ENCODE data around the gene TMEM185A.
"Not testable (repeated sequence)": the region's sequence is repeated elsewhere in the genome, so short reads cannot be mapped to it uniquely, and the experiment has no call there.

The TMEM185A gene

GRCh38 chrX:149619662-149620061 lies 11.9 kb downstream of the TMEM185A start:
- not testable (repeated sequence) for DNase-seq

GRCh38 chrX:149618871-149619270 lies 12.7 kb downstream of the TMEM185A start:
- DNase-seq = no peak

GRCh38 chrX:149611623-149612175 lies 19.9 kb downstream of the TMEM185A start:
- no peak for DNase-seq

- no peak for DNase-seq
These were observed 21.1 kb downstream of the TMEM185A start for GRCh38 chrX:149610511-149610910.

- DNase-seq = no peak
These were observed 23.9 kb downstream of the TMEM185A start for GRCh38 chrX:149607699-149608098.

GRCh38 chrX:149605248-149605885 lies 26.2 kb downstream of the TMEM185A start:
- not testable (repeated sequence) for DNase-seq

- not testable (repeated sequence) for DNase-seq
These were observed 33.0 kb downstream of the TMEM185A start for GRCh38 chrX:149598603-149599002.

GRCh38 chrX:149595943-149596342 lies 35.6 kb downstream of the TMEM185A start:
- DNase-seq = not testable (repeated sequence)

- not testable (repeated sequence) for DNase-seq
These were observed 36.4 kb downstream of the TMEM185A start, which contains the start of gene HSFX2 for GRCh38 chrX:149595214-149595613. Gene HSFX2, minus strand, starts transcription at chrX:149595314. Its CDS starts 614 bp downstream, at chrX:149594700.

GRCh38 chrX:149590993-149591392 lies 40.6 kb downstream of the TMEM185A start:
- DNase-seq = not testable (repeated sequence)

- not testable (repeated sequence) for DNase-seq
These were observed 44.2 kb downstream of the TMEM185A start, which contains the start of gene MAGEA9B for GRCh38 chrX:149587359-149587758. Gene MAGEA9B, minus strand, starts transcription at chrX:149587459. Its CDS starts 4,280 bp downstream, at chrX:149583179.

GRCh38 chrX:149585631-149586030 lies 46.0 kb downstream of the TMEM185A start:
- not testable (repeated sequence) for DNase-seq

GRCh38 chrX:149573456-149573855 lies 58.1 kb downstream of the TMEM185A start:
- not testable (repeated sequence) for DNase-seq

GRCh38 chrX:149572743-149573142 lies 58.8 kb downstream of the TMEM185A start:
- DNase-seq = no peak

- DNase-seq = no peak
These were observed 59.8 kb downstream of the TMEM185A start for GRCh38 chrX:149571770-149572169.

- no peak for DNase-seq
These were observed 60.9 kb downstream of the TMEM185A start for GRCh38 chrX:149570668-149571067.

- no peak for DNase-seq
These were observed 61.8 kb downstream of the TMEM185A start for GRCh38 chrX:149569770-149570169.

- peak; percentile 57 for DNase-seq
These were observed 62.8 kb downstream of the TMEM185A start for GRCh38 chrX:149568701-149569296.

- DNase-seq = no peak
These were observed 63.8 kb downstream of the TMEM185A start for GRCh38 chrX:149567621-149568417.

GRCh38 chrX:149563359-149563758 lies 68.2 kb downstream of the TMEM185A start:
- DNase-seq = no peak

GRCh38 chrX:149555251-149555650 lies 76.3 kb downstream of the TMEM185A start:
- DNase-seq = not testable (repeated sequence)

GRCh38 chrX:149551939-149552248 lies 79.7 kb downstream of the TMEM185A start:
- not testable (repeated sequence) for DNase-seq

- DNase-seq = not testable (repeated sequence)
These were observed 80.2 kb downstream of the TMEM185A start for GRCh38 chrX:149551245-149551938.
